ENCODE data around the gene ZMYND11. TPM values are rescaled to one million over a fixed set of nuclear protein-coding genes. Genes with fewer than 3 reads are reported as not detected.

The ZMYND11 gene
- total and polyA plus RNA-seq, 2 donors (not counting 1 experiment from before 2014, with no cell fraction given) = 57.0 to 68.4 TPM

DNA sequence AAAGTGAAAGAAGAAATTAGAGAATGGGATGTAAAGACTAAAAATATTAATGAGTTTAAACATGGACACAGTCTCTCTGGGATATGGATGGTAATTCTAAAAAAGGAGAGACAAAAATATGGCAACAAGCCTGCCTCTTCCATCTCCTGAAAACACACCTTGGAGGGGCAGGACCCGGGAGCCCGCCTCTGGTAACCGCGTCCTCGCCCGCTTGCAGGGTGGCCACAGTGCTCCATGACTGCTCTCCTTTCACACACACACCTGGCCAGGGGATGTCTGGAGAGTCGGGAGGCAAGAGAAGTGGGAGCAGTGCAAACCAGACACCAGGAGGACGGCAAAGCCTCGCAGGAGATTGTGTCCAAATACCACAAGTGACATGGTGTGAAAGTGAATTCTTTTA lies 166.3 kb downstream of the ZMYND11 start:
- Histone ChIP-seq H4K20me1 (ENCODE audit: control insufficient read depth, extremely low read depth, insufficient read depth, low read length) (no peaks in the 10 kb centered on the region), H3K27me3 (ENCODE audit: control insufficient read depth, insufficient read depth, low read length) (no peaks in the 10 kb centered on the region), H3K9me3 (ENCODE audit: control insufficient read depth, insufficient read depth, low read depth, low read length) (no peaks in the 10 kb centered on the region), H3K4me3 (replicated peaks in 1 of 4; ENCODE audit: control extremely low read depth in 1 of 4, insufficient read depth in 1 of 4, low read depth in 3 of 4, low read length in 4 of 4) (no peak overlapping the region), H3K4me2 (ENCODE audit: extremely low read depth, insufficient read depth, low read length) (no peak overlapping the region), H3K27ac (ENCODE audit: insufficient read depth, low read length) (no peak overlapping the region), H3K4me1 (ENCODE audit: control insufficient read depth, extremely low read depth, insufficient read depth, low read length) (peaks cover 8% of the 10 kb centered on the region), H2AFZ (ENCODE audit: low read length) (no peak overlapping the region), H3K9ac (ENCODE audit: insufficient read depth, low read length) (no peak overlapping the region), H3K79me2 (ENCODE audit: control insufficient read depth, insufficient read depth, low read length) (no peaks in the 10 kb centered on the region), H3K36me3 (ENCODE audit: control insufficient read depth, insufficient read depth, low read length) (no peaks in the 10 kb centered on the region)
- DNase-seq (ENCODE audit: low read depth in 2 of 2) = no peak
- no peak for TF ChIP-seq EZH2 (IDR thresholded peaks at IDR 0.05; ENCODE audit: low read length, missing control alignments)

Other genes with a start within 250 kb of the ZMYND11 start
- gene TUBB8, start 86.2 kb upstream of the ZMYND11 start, total RNA-seq = not detected in 2 replicates
- not detected in 2 replicates for gene TUBB8, start 86.2 kb upstream of the ZMYND11 start, polyA plus RNA-seq